HL-60/S4 treated with phorbol 12-myristate 13-acetate at 8.2 ng/mL for 4 days and 3 days (cell line): ENCODE data around the gene ZMYND19.
"Not testable (repeated sequence)": the region's sequence is repeated elsewhere in the genome, so short reads cannot be mapped to it uniquely, and the experiment has no call there.

ENCODE experiments used
- in situ Hi-C: fragments of 300-500 bp; cut with MboI; formaldehyde crosslinking; loops from 2 replicates; pipeline ENCODE4 v1.15.0; 2022; ENCODE audit warnings: low sequenced_read_pairs

The ZMYND19 gene

DNA sequence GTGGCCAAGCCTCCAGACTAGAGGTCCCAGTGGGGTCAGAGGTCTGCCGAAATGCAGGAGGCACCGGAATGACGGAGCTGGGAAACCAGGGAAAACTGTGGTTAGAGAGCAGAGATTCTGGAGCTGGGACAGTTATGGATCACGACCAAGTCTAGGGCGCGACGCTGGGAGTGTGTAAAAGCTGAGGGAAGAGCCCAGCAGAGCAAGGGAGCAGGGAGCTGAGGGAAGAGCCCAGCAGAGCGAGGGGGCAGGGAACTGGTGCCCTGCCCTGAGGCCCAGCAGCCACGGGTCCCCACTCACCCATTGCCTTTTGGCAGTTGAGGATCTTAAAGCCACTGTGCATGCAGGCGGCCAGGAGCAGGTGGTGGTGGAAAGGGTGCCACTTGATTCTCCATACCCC, 26.2 kb downstream of the ZMYND19 start:
- in situ Hi-C loops: no loop called here

DNA sequence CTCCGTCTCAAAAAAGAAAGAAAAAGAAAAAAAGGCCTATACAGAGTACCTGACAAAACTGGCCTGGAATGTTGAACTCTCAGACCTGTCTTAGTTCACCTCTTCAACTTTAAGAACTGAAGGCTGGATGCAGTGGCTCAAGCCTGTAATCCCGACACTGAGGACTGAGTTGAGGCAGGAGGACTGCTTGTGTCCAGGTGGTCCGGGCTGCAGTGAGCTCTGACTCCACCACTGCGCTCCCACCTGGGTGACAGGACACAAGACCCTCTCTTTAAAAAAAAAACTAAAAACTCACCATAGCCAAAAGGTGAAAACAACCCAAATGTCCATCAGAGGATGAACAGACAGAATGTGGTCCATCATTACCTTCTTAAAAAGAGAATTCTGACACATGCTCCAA, 32.2 kb downstream of the ZMYND19 start:
- in situ Hi-C loops: no loop called here

DNA sequence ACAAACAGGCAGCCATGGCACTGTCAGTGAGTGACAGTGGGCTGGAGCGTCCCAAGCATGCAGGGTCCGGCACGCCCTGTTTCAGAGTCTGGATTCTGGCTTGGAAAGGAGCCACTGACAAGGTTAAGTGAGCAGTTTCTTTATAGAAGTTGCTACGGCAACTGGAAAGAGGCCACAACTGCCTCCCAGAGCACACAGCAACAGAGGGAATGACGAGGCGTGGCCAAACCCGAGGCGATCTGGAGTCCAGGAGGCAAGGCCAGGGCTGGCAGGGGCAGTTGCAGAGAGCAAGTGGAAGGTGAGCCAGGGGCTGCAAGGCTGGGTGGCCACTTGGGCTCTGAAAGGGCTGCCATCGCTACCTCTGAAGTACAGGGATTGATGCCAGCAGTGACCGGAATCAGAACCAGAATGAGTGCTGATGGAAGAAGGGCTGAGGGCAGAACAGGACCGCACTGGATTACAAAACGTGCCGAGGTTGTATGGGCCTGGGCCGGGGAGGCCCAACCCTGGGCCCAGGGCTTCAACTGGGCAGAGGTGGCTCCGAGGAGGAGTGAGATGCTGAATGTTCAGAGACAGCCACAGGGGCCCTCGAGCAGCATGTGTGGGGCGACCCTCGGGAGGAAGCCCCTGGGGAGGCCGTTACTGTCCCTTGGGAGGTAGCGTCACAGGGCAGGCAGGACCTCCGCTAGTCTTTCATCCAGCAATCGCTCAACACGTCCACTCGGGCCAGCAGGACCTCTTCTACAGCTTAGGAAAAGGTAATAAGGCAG, 34.1 kb downstream of the ZMYND19 start:
- in situ Hi-C loops: no loop called here

DNA sequence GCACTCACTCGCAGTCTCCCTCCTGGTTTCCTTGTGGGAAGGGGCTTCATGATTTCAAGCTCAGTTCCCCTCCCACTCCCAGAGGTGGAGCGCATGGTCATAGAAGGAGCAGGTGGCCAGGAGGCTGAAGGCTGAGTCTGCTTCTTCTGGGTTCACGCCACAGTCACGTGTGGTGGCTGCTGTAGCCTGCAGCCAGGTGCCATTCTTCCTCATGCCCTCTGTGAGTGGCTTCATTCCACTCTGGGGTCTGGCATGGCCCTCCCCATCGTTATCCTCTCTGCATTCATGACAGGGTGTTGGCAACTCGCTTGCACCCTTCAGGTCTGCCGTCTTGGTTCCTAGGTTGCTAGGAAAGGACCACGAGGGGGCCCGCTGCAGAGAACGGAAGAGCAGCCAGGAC, 35.1 kb downstream of the ZMYND19 start:
- in situ Hi-C loops: no loop called here

DNA sequence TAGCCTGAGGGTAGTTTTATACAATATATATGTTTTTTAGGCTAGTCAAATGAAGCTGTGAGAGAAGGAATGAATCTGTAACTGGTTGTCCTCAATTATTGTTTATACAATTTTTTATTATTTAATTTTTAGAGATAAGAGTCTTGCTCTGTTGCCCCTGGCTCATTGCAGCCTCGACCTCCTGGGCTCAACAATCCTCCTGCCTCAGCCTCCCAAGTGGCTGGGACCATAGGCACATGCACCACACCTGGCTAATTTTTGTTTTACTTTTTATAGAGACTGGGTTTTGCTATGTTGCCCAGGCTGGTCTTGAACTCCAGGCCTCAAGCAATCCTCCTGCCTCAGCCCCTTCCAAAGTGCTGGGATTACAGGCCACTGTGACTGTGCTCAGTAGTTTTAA, 36.0 kb downstream of the ZMYND19 start:
- in situ Hi-C loops: no loop called here

- in situ Hi-C loops: not testable (repeated sequence)
Measured at GRCh38 chr9:137553654-137554053, 36.7 kb downstream of the ZMYND19 start.

GRCh38 chr9:137552022-137552768, 38.1 kb downstream of the ZMYND19 start:
- in situ Hi-C loops: no loop called here

DNA sequence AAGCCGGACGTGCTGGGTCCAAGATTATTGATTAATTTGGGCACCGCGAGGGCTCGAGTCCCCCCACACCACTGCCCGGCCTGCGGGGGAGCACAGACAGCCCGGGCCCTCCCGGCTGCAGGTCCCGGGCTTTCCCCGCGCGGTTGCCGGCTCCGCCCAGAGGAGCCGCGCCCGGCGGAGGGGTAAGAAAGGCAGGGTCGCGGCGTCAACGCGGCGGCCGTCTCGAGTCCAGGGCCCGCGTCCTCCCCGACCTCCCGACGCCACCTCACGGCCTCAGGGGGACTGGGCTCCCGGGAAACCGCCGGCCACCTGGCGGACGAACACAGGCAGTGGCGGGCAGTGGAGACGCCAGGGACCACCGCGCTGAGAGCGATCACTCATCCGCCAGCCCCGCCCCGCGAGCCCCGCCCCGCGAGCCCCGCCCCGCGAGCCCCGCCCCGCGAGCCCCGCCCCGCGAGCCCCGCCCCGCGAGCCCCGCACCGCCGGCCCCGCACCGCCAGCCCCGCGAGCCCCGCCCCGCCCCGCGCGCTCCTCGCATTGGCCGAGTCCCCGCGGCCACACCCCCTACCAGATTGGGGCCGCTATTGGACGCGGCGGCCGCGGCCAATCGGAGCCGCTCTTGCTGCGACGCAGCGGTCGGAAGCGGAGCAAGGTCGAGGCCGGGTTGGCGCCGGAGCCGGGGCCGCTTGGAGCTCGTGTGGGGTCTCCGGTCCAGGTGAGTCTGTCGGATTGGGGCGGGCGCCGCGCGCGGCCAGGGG, 38.9 kb downstream of the ZMYND19 start, which contains the start of gene MRPL41:
Gene MRPL41, plus strand, starts transcription at position 616 of the 758 bp plus-strand sequence. CDS start 203 bp downstream, outside the sequence.
- in situ Hi-C loops: no loop called here

GRCh38 chr9:137550958-137551263, 39.4 kb downstream of the ZMYND19 start:
- in situ Hi-C loops: not testable (repeated sequence)

- in situ Hi-C loops: no loop called here
Measured at GRCh38 chr9:137550231-137550621, 40.1 kb downstream of the ZMYND19 start, which contains the start of gene PNPLA7. TSS of gene PNPLA7 (minus strand) at chr9:137550402. CDS start at chr9:137550197, 205 bp downstream.

DNA sequence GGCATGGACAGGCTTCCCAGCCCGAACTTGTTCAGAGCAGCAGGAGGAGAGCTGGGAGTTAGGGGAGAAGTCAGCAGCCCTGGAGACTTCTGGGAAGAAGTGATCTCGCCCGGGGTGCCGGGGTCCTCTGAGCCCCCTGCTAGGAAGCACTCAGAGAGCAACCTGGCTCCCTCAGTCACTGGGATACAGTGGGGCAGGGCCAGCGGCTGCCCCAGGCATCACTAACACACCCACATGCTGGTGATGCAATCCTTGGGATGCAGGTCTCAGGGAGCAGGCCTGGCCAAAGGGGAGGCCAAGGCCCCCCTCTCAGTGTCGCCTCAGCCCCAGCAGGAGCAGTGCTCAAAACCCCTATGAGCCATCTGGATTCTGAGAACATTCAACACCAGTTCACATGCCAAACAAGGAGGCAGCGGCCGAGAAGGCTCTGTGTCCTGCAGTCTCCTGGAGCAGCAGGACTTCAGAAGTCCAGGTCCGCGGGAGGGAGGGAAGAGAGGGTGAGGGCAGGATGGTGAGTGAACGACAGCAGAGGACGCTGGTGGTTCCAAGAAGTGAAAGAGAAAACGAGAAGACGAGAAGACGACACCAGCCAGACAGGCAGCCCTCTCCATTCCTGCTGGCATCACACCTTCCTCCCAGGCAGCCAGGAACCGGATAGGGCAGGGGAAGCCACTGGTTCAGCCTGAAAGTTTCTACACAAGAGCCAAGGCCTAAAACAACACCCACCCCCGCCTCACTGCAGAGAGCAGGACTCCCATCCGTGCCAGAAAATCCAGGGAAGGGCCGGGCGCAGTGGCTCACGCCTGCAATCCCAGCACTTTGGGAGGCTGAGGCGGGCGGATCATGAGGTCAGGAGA, 42.4 kb downstream of the ZMYND19 start:
- in situ Hi-C loops: no loop called here

- in situ Hi-C loops: no loop called here
Measured at GRCh38 chr9:137545123-137545522, 45.2 kb downstream of the ZMYND19 start.

DNA sequence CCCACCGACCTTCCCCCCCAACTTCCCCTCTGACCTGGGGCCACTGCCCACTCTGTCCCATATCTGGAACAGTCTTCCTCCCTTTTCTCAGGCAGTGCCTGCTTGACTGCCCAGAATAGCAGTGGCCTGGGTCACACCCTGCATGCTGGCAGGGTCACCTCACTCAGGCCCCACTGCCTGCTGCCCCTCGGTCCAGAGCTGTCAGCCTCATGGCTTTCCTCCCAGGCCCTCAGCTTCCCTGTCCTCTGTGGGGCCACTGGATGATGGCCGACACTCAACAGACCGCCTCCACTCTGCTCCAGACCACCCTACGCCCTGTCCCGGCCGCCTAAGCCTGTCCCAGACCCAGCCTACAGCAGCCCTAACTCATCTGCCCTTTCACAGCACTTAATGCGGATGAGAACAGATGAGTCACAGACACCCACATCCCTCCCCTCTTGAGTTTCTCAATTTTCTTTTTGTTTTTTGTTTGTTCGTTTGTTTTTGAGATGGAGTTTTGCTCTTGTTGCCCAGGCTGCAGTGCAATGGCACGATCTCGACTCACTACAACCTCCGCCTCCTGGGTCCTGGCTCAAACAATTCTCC, 46.0 kb downstream of the ZMYND19 start:
- in situ Hi-C loops: no loop called here

DNA sequence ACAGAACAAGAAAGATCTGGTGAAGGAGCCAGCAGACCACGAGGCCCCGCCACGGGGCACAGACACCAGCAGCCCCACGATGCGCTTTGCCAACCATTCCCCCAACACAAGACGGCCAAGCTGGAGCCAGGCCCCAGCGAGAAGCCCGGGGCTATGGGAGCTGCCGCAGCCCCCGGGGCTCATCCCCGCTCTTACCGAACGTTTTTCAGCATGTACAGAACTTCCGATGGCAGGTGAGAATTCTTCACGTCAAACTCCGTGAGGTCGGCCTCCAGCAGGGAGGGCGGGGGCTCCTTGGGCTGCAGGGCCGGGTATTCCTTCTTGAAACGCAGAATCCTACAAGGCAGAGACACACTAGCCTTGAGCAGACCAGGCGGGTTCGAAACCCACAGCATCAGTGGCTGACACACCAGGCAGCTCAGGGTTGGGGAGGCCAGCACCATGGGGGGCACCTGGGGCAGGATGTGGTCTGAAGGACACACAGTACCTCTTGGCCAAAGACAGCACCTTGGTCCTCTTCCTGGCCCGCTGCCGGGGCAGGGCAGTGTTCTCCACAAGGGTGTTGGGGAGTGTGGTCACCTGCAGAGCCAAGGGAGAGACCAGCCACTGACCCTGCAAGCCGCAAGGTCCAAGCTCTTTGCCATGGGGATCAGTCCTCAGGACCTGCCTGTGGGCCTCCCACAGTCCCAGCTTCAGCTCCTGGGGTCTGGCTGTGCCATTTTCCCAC, 46.9 kb downstream of the ZMYND19 start:
- in situ Hi-C loops: no loop called here

DNA sequence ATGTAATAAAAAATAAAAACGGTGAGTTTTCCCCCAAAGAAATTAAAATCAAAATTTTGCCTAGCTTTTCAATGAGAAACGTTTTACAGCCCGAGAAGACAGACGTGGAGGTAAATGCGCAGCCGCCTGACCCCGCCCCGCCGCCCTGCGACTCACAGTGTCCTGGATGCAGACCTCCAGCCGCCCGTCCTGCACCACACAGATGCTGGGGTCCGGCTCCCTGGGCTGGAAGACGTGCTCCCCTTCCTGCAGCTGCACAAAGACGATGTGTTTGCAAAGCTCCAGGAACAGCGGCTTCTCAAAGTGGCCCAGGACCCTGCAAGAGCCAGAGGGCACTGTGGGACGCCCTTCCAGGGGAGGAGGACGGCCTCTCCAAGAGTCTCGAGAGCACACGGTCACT, 47.8 kb downstream of the ZMYND19 start:
- in situ Hi-C loops: no loop called here

DNA sequence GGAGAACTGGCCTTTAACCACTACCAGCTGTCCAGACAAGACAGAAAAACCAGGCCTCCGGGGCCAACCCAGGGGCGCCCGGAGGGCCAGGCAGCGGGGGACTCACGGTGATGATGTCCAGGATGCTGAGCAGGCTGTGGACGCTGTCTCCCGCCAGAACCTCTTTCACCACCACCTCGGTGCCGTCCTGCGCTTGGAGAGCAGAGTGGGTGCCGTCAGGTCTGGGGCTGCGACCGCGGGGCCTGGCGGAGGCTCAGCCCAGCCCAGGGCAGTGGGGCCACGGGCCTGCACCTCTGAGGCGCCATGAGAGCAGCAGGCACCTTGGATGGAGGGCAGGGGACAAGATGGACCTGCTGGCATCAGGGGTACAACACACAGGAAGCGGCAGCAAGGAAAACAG, 49.8 kb downstream of the ZMYND19 start:
- in situ Hi-C loops: no loop called here

DNA sequence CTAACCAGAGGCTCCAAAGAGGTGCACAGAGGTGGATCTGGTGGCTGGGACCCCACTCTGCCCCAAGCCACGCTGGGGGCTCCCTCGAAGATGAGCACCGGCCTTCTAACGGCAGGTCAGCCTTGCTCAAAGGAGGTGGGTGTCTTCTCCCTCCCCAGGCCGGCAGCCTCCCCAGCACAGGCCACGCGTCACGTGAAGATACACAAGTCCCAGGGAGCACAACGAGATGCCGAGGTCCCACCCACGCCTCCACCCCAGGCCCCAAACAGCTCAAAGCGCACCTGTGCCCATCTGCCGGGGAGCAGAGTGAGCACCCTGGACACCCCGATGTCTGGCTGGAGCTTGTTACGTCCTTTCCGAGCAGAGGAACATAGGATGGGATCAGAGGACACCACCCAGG, 52.3 kb downstream of the ZMYND19 start:
- in situ Hi-C loops: no loop called here

DNA sequence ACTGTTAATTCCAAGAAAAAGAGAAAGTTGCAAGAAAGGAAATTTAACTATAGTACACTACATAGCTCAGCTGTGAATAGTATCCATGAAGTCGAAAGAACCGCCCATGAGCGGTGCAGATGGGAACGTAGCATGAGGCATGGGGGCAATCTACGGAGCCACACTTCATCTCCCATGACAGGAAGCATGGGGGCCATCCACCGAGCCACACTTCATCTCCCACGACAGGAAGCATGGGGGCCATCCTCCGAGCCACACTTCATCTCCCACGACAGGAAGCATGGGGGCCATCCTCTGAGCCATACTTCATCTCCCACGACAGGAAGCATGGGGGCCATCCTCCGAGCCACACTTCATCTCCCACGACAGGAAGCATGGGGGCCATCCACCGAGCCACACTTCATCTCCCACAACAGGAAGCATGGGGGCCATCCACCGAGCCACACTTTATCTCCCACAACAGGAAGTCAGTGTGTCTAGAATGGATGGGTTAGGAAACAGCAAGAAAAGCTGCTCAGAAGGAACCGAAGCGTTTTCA, 53.6 kb downstream of the ZMYND19 start:
- in situ Hi-C loops: not testable (repeated sequence)

GRCh38 chr9:137535120-137535428, 55.2 kb downstream of the ZMYND19 start:
- in situ Hi-C loops: no loop called here
